ENCODE measurements around the gene BAK1. TPM values are rescaled to one million over a fixed set of nuclear protein-coding genes. Genes with fewer than 3 reads are reported as not detected.

BAK1 gene
- total and polyA plus RNA-seq, 2 of the 13 experiments (the other 11 are each of a cell fraction or from before 2014, with no cell fraction given), result 15.0 to 23.8 TPM

GRCh38 chr6:33610779-33611732 is 31.0 kb upstream of the BAK1 start (continued):
- TF ChIP-seq UBTF (CRISPR knock-in tag; IDR thresholded peaks at IDR 0.05) (peak; percentile 54; the same call in 1 of the 2 replicates), ZFX (CRISPR knock-in tag; IDR thresholded peaks at IDR 0.05; ENCODE audit: low read depth) (peak; percentile 77), HMGXB3 (CRISPR knock-in tag; IDR thresholded peaks at IDR 0.05; ENCODE audit: borderline replicate concordance) (no peak), GATAD2A (CRISPR knock-in tag; IDR thresholded peaks at IDR 0.05) (peak; percentile 44; the same call in 1 of the 2 replicates), ZBTB39 (CRISPR knock-in tag; IDR thresholded peaks at IDR 0.05) (no peak), SMAD1 (CRISPR knock-in tag; IDR thresholded peaks at IDR 0.05; ENCODE audit: borderline replicate concordance, low read depth) (no peak), ZNF792 (CRISPR knock-in tag; IDR thresholded peaks at IDR 0.05) (0 out of 2 replicates have a peak, but pooled peaks have one; percentile 63), MLLT10 (CRISPR knock-in tag; IDR thresholded peaks at IDR 0.05) (no peak), ZMAT5 (CRISPR knock-in tag; IDR thresholded peaks at IDR 0.05; ENCODE audit: borderline replicate concordance, low read depth) (no peak), ZNF788 (CRISPR knock-in tag; IDR thresholded peaks at IDR 0.05; ENCODE audit: borderline replicate concordance) (0 out of 2 replicates have a peak, but pooled peaks have one; percentile 34), ZNF589 (CRISPR knock-in tag; conservative IDR thresholded peaks at IDR 0.05) (no peak), GATAD1 (CRISPR knock-in tag; IDR thresholded peaks at IDR 0.05) (no peak; the same call in 1 of the 2 replicates), CBX1 (IDR thresholded peaks at IDR 0.05; ENCODE audit: low read depth) (no peak), CREM (IDR thresholded peaks at IDR 0.05) (no peak), CREM (CRISPR knock-in tag; IDR thresholded peaks at IDR 0.05) (no peak), ZNF597 (CRISPR knock-in tag; IDR thresholded peaks at IDR 0.05) (no peak), ZFY (CRISPR knock-in tag; IDR thresholded peaks at IDR 0.05) (peak; percentile 59; the same call in 1 of the 2 replicates), ZNF160 (CRISPR knock-in tag; IDR thresholded peaks at IDR 0.05) (no peak), HMG20B (CRISPR knock-in tag; conservative IDR thresholded peaks at IDR 0.05) (no peak; the same call in 1 of the 2 replicates)

All from HepG2 (cell line).